ENCODE data around the gene HOGA1.

DNA sequence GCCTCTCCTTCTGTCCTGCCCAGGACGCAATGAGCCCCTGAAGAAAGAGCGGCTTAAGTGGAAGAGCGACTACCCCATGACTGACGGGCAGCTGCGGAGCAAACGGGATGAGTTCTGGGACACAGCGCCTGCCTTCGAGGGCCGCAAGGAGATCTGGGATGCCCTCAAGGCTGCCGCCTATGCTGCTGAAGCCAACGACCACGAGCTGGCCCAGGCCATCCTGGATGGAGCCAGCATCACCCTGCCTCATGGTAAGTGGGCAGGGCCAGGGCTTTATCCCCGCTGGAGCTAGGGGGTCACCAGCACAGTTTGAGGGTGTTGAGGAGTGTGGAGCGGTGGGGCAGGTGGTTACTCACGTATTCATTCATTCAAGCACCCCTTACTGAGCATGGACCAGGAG, 16.3 kb upstream of the HOGA1 start:
- TF ChIP-seq, protein P1, sequence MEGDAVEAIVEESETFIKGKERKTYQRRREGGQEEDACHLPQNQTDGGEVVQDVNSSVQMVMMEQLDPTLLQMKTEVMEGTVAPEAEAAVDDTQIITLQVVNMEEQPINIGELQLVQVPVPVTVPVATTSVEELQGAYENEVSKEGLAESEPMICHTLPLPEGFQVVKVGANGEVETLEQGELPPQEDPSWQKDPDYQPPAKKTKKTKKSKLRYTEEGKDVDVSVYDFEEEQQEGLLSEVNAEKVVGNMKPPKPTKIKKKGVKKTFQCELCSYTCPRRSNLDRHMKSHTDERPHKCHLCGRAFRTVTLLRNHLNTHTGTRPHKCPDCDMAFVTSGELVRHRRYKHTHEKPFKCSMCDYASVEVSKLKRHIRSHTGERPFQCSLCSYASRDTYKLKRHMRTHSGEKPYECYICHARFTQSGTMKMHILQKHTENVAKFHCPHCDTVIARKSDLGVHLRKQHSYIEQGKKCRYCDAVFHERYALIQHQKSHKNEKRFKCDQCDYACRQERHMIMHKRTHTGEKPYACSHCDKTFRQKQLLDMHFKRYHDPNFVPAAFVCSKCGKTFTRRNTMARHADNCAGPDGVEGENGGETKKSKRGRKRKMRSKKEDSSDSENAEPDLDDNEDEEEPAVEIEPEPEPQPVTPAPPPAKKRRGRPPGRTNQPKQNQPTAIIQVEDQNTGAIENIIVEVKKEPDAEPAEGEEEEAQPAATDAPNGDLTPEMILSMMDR (conservative IDR thresholded peaks at IDR 0.05) = no peak
- no peak for TF ChIP-seq EZH2 (IDR thresholded peaks at IDR 0.05; ENCODE audit: low read depth)

All from PC-9 (cell line).